ENCODE data around the gene NEURL1B. TPM values are rescaled to one million over a fixed set of nuclear protein-coding genes. Genes with fewer than 3 reads are reported as not detected.
A peak's percentile ranks its signal among the peaks of the same experiment; 100 is the strongest.

Gene NEURL1B
- total and polyA plus RNA-seq, 4 experiments from 2014 or later, result 0.02 to 0.20 (median 0.08) TPM; not detected in 1

DNA sequence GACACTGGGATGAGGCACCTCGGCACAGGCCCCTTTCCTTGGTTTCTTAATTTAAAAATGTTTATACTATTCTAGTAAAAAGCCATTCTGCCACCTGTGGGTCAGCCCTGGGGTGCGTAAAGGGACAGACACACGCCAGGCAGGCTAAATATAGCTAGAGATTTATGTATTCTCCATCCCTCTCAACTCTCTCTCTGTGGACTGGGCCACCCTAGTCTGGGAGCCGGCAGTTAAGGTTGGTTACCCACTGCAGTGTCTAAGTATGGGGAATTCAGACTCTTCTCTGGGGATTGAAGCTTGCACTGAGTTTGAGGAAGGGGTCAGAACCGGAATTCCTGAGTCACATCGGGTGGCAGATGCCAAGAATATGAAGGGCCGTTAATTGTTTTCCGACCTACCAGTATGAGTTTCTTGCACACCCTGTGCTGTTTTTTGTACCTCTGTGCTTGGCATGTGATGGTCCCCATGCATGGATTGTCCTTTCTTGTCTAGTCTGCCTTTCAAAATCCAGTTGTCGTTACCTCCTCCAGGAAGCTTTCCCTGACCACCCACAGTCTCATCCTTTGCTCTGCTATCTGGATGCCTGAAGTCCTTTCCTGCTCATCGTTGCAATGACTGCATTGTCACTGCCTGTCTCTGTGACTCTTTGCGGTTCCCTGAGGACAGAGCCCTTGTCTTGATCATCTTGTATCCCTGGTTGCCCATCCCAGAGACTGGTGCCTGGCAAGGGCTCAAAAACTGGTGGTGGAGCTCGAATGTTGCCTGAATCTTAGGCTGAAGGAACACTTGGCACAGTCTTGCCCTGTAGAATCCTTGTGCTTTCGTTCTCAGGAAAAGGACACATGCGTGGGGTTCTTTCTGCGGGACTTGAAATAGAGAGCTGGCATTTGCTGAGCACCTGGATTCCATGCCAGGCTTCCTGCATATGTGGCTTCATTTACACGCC, 2.1 kb downstream of the NEURL1B start:
- Histone ChIP-seq H3K4me1 (ENCODE audit: insufficient read depth, low read length) (peaks cover 7% of the 10 kb centered on the region), H3K9me3 (ENCODE audit: control insufficient read depth in 1 of 2, low read length in 2 of 2) (no peaks in the 10 kb centered on the region), H3K27me3 (ENCODE audit: insufficient read depth, low read length) (peaks cover 8% of the 10 kb centered on the region), H3K4me3 (ENCODE audit: low read length in 2 of 2) (no peak overlapping the region), H3K36me3 (ENCODE audit: insufficient read depth, low read length) (no peaks in the 10 kb centered on the region), H3K27ac (ENCODE audit: low read depth, low read length) (no peak overlapping the region)
- ChIA-PET CTCF (ENCODE audit: partially characterized antibody) (interaction anchor here (0.6 kb wide), 1 partner anchor 483 kb away, joined by 3 read pairs; no protein-coding TSS in a partner anchor), POLR2A (ENCODE audit: partially characterized antibody) (interaction anchor here (1.1 kb wide), 1 partner anchor 12 kb away, joined by 3 read pairs; no protein-coding TSS in a partner anchor)
- peak overlapping the region in 5 of 8 donors; percentile 9 to 73 (median 23) for H3K4me3 Mint-ChIP-seq
- no peak for DNase-seq
- H3K27me3 Mint-ChIP-seq, result peaks cover 26% of the 10 kb centered on the region in 2 donors
- H3K36me3 Mint-ChIP-seq, result no peaks in the 10 kb centered on the region
- peaks cover 0 to 11% (median 2%) of the 10 kb centered on the region in 4 donors for H3K4me1 Mint-ChIP-seq
- intact Hi-C loops (cut with micrococcal nuclease), result no loop called here
- H3K27ac Mint-ChIP-seq, result no peak overlapping the region
- H3K9me3 Mint-ChIP-seq, result peaks cover 0 to 2% (median 0%) of the 10 kb centered on the region in 8 donors

DNA sequence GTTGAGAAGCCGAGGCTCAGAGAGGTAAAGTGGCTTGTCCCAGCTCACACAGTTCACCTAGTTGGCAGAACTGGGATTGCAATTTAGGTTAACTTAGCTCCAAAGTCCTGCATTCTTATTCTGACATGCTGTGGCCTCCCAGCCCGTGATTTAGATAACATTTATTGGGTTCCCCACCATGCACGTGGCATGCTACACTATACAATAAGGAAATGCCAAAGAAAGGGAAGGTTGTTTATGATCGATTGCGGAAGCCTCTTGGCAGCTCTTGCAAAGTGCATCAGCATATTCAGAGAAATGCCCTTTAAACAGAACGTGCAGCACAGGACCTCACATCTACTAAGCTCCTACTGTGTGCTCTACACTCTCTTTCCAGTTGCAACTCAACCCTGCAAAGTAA, 3.2 kb downstream of the NEURL1B start:
- Histone ChIP-seq H3K27me3 (ENCODE audit: insufficient read depth, low read length) (peaks cover 8% of the 10 kb centered on the region), H3K4me1 (ENCODE audit: insufficient read depth, low read length) (peaks cover 7% of the 10 kb centered on the region), H3K36me3 (ENCODE audit: insufficient read depth, low read length) (no peaks in the 10 kb centered on the region), H3K4me3 (ENCODE audit: low read length in 2 of 2) (no peak overlapping the region), H3K9me3 (ENCODE audit: control insufficient read depth in 1 of 2, low read length in 2 of 2) (no peaks in the 10 kb centered on the region), H3K27ac (ENCODE audit: low read depth, low read length) (no peak overlapping the region)
- H3K27ac Mint-ChIP-seq, result no peak overlapping the region
- no peak overlapping the region for H3K4me3 Mint-ChIP-seq
- no peaks in the 10 kb centered on the region for H3K36me3 Mint-ChIP-seq
- peaks cover 0 to 11% (median 2%) of the 10 kb centered on the region in 4 donors for H3K4me1 Mint-ChIP-seq
- ChIA-PET POLR2A (ENCODE audit: partially characterized antibody) (interaction anchor here (1.1 kb wide), 1 partner anchor 11 kb away, joined by 3 read pairs; no protein-coding TSS in a partner anchor), CTCF (ENCODE audit: partially characterized antibody) (interaction anchor here (0.6 kb wide), 1 partner anchor 482 kb away, joined by 3 read pairs; no protein-coding TSS in a partner anchor)
- intact Hi-C loops (cut with micrococcal nuclease), result no loop called here
- no peak for DNase-seq
- peaks cover 23 to 25% of the 10 kb centered on the region in 2 donors for H3K27me3 Mint-ChIP-seq
- H3K9me3 Mint-ChIP-seq, result peaks cover 0 to 2% (median 0%) of the 10 kb centered on the region in 8 donors

DNA sequence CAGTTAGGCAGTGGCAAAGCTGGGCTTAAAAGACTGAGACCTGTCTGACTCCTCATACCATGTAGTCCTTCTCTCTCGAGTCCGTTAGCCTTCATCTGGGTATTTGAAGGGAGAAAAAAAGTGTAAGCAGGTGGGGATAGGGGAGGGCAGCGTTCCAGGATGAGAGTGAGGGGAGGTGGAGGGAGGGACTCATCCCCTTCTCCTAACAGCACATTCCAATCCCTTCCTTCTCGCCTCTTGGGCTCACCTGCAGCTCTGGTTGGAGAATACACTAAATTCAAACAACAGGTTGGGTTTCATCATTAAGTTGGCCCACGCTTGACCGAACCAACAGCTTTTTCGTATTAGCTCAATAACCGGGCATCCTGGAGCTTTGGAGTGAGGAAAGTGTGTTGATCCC, 3.6 kb downstream of the NEURL1B start:
- no peak for DNase-seq
- H3K4me3 Mint-ChIP-seq, result no peak overlapping the region
- peaks cover 23 to 24% of the 10 kb centered on the region in 2 donors for H3K27me3 Mint-ChIP-seq
- POLR2A ChIA-PET (ENCODE audit: partially characterized antibody), result interaction anchor here (1.1 kb wide), 1 partner anchor 10 kb away, joined by 3 read pairs; no protein-coding TSS in a partner anchor
- no peak overlapping the region for H3K27ac Mint-ChIP-seq
- peaks cover 8% of the 10 kb centered on the region for H3K27me3 ChIP-seq (ENCODE audit: insufficient read depth, low read length)
- CTCF ChIA-PET (ENCODE audit: partially characterized antibody), result no interaction called here
- H3K27ac ChIP-seq (ENCODE audit: low read depth, low read length), result no peak overlapping the region
- H3K4me3 ChIP-seq (ENCODE audit: low read length in 2 of 2), result no peak overlapping the region
- H3K9me3 ChIP-seq (ENCODE audit: control insufficient read depth in 1 of 2, low read length in 2 of 2), result no peaks in the 10 kb centered on the region
- intact Hi-C loops (cut with micrococcal nuclease), result no loop called here
- no peaks in the 10 kb centered on the region for H3K36me3 Mint-ChIP-seq
- H3K9me3 Mint-ChIP-seq, result peaks cover 0 to 2% (median 0%) of the 10 kb centered on the region in 8 donors
- H3K36me3 ChIP-seq (ENCODE audit: insufficient read depth, low read length), result no peaks in the 10 kb centered on the region
- H3K4me1 ChIP-seq (ENCODE audit: insufficient read depth, low read length), result peaks cover 7% of the 10 kb centered on the region
- H3K4me1 Mint-ChIP-seq, result peaks cover 0 to 11% (median 2%) of the 10 kb centered on the region in 4 donors

DNA sequence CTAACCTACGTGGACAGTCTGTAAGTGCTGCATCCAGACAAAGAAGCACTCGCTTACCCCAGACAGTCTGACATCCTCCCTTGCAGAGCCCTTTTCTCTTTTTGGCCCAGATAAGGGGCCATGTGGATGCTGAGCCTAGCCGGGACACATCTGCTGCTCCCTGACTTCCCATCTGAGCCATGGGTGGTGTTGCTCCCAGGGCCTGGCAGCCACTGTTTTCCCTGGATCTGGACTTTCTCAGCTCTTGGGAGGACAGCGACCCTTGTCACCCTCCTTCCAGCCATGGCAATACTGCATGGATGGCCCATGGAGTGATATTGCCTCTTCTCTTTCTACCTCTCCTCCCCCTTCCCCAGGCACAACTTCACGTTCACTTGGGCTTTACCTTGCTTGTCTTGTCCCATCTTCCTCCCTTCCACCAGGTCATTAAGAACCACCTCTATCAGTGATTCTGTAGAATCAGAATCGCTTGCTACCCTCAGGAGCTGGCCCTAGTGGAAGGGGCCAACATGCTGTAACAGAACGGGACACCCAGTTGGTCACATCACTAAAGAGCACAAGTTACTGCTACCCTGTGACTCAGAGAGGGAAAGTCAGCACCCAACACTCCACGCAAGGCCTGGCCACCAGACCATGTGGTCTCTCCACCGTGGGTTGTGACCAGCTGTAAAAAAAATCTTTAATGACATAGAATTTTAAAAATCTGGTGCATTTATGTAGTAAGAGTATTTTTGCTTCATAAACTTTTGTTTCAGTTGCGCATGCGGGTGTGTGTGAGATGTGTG, 4.4 kb downstream of the NEURL1B start:
- ChIA-PET CTCF (ENCODE audit: partially characterized antibody) (no interaction called here), POLR2A (ENCODE audit: partially characterized antibody) (no interaction called here)
- Histone ChIP-seq H3K27me3 (ENCODE audit: insufficient read depth, low read length) (peaks cover 4% of the 10 kb centered on the region), H3K4me1 (ENCODE audit: insufficient read depth, low read length) (peaks cover 3% of the 10 kb centered on the region), H3K9me3 (ENCODE audit: control insufficient read depth in 1 of 2, low read length in 2 of 2) (no peaks in the 10 kb centered on the region), H3K4me3 (ENCODE audit: low read length in 2 of 2) (no peak overlapping the region), H3K36me3 (ENCODE audit: insufficient read depth, low read length) (no peaks in the 10 kb centered on the region), H3K27ac (ENCODE audit: low read depth, low read length) (no peak overlapping the region)
- intact Hi-C loops (cut with micrococcal nuclease), result no loop called here
- Mint-ChIP-seq H3K27me3 (peaks cover 17% of the 10 kb centered on the region in 2 donors), H3K9me3 (peaks cover 0 to 2% (median 0%) of the 10 kb centered on the region in 8 donors), H3K4me1 (peaks cover 0 to 3% (median under 1%) of the 10 kb centered on the region in 4 donors), H3K36me3 (no peaks in the 10 kb centered on the region), H3K27ac (peak overlapping the region in 1 of 7 donors; percentile 11), H3K4me3 (no peak overlapping the region)
- no peak for DNase-seq

DNA sequence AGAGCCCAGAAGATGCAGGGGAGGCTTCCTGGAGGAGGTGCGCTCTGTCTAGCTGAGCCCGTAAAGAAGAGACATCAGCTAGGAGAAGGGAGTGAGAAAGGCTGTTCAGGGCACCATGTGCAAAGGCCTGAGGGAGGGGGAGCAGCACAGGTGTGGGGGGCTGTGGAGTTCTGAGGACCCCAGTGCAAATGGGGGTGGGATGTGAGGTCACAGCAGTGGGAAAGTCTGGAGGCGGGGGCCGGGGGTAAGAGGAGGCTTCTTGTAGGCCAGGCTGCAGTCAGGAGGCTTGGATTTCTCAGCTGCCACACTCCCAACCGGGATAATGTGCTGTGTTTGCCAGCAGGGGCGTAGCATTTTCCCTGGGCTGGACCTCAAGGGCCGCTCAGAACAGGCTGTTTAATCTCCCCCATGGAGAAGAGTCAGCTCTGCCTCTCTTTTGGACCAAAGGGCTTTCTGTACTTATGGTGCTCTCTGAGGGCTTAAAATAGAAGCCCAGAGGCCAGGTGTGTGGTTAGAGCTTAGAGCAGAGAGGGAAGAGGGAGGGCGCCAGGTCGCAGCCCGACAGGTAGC, 5.7 kb downstream of the NEURL1B start:
- no peaks in the 10 kb centered on the region for H3K9me3 ChIP-seq (ENCODE audit: control insufficient read depth in 1 of 2, low read length in 2 of 2)
- Mint-ChIP-seq H3K27ac (no peak overlapping the region), H3K4me3 (no peak overlapping the region), H3K4me1 (no peaks in the 10 kb centered on the region), H3K27me3 (peaks cover 16 to 17% of the 10 kb centered on the region in 2 donors), H3K9me3 (peaks cover 0 to 2% (median 0%) of the 10 kb centered on the region in 8 donors), H3K36me3 (no peaks in the 10 kb centered on the region)
- no peak for DNase-seq
- intact Hi-C loops (cut with micrococcal nuclease), result no loop called here
- POLR2A ChIA-PET (ENCODE audit: partially characterized antibody), result no interaction called here
- H3K27ac ChIP-seq (ENCODE audit: low read depth, low read length), result no peak overlapping the region
- no peaks in the 10 kb centered on the region for H3K4me1 ChIP-seq (ENCODE audit: insufficient read depth, low read length)
- peaks cover 3% of the 10 kb centered on the region for H3K27me3 ChIP-seq (ENCODE audit: insufficient read depth, low read length)
- no peak overlapping the region for H3K4me3 ChIP-seq (ENCODE audit: low read length in 2 of 2)
- H3K36me3 ChIP-seq (ENCODE audit: insufficient read depth, low read length), result no peaks in the 10 kb centered on the region
- CTCF ChIA-PET (ENCODE audit: partially characterized antibody), result no interaction called here

DNA sequence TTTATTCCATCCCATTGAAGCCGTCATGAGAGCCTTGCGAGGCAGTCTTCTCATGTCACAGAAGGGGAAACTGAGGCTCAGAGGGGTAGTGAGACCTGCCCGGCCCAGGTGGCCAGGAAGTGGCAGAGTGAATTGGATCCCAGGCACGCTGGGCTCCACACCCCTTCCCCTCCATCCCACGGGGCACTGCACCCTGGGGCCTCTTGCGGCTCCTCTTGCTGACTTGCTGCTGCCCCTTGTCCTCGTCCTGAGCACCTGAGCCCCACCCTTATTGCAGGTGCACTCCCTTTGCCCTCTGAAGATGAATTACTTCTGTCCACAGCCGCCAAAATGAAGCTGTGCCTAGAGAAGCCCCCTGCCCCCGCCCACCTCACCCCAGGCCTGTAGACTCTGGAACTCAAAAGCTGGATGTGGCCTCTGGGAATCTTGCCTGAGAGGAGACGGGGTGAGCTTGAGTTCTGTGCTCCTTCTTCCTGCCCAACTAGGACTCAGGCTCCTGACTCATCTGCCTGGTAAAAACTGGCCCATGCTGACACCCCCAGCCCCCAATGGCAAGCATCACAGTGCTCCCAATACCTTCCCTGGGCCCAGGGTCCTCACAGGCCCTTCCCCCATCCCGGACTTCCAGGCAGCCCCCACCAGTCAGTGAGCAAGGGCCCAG, 6.4 kb downstream of the NEURL1B start:
- CTCF ChIA-PET (ENCODE audit: partially characterized antibody), result no interaction called here
- peaks cover 12 to 14% of the 10 kb centered on the region in 2 donors for H3K27me3 Mint-ChIP-seq
- Histone ChIP-seq H3K4me3 (ENCODE audit: low read length in 2 of 2) (no peak overlapping the region), H3K27ac (ENCODE audit: low read depth, low read length) (no peak overlapping the region), H3K36me3 (ENCODE audit: insufficient read depth, low read length) (no peaks in the 10 kb centered on the region), H3K4me1 (ENCODE audit: insufficient read depth, low read length) (no peaks in the 10 kb centered on the region), H3K9me3 (ENCODE audit: control insufficient read depth in 1 of 2, low read length in 2 of 2) (no peaks in the 10 kb centered on the region), H3K27me3 (ENCODE audit: insufficient read depth, low read length) (peaks cover 3% of the 10 kb centered on the region)
- peaks cover 0 to 2% (median 0%) of the 10 kb centered on the region in 8 donors for H3K9me3 Mint-ChIP-seq
- H3K4me3 Mint-ChIP-seq, result no peak overlapping the region
- no peaks in the 10 kb centered on the region for H3K4me1 Mint-ChIP-seq
- POLR2A ChIA-PET (ENCODE audit: partially characterized antibody), result no interaction called here
- intact Hi-C loops (cut with micrococcal nuclease), result no loop called here
- DNase-seq, result no peak
- no peaks in the 10 kb centered on the region for H3K36me3 Mint-ChIP-seq
- H3K27ac Mint-ChIP-seq, result no peak overlapping the region

All from CD4-positive, alpha-beta memory T cell (primary cell).